Mucosa of descending colon (tissue), 3 donors: Measurements from ENCODE around the gene UST. TPM values are rescaled to one million over a fixed set of nuclear protein-coding genes. Genes with fewer than 3 reads are reported as not detected.

Source experiments
- ATAC-seq: fragments of 200-7000 bp; cut with Tn5 transposase; one replicate; pipeline ENCODE4 v1.9.1; 2020; ENCODE audit warnings: mild to moderate bottlenecking, moderate library complexity
- DNase-seq, 3 donors: peaks; one replicate each; pipeline ENCODE4 v3.0.0-alpha.2; 2020
- H3K36me3 ChIP-seq: fragments of 200-600 bp; one replicate; pipeline ENCODE4 v1.8.0; 2021; ENCODE audit warnings: low read depth, mild to moderate bottlenecking
- H3K4me1 ChIP-seq: fragments of 200-600 bp; one replicate; pipeline ENCODE4 v1.8.0; 2021; ENCODE audit warnings: low read depth, mild to moderate bottlenecking
- H3K4me3 ChIP-seq: fragments of 200-600 bp; one replicate; pipeline ENCODE4 v1.8.0; 2021; ENCODE audit warnings: mild to moderate bottlenecking
- H3K9me3 ChIP-seq: fragments of 200-600 bp; one replicate; pipeline ENCODE4 v1.8.0; 2021; ENCODE audit warnings: mild to moderate bottlenecking
- CTCF ChIP-seq: fragments of 200-600 bp; IDR thresholded peaks from one replicate; pipeline ENCODE4 v1.8.0; 2022; ENCODE audit warnings: antibody characterized with exemption, mild to moderate bottlenecking
- intact Hi-C, 2 donors: fragments of 100-400 bp; cut with DNase I in 1 of 2; cut with micrococcal nuclease in 1 of 2; formaldehyde crosslinking; loops; one replicate each; pipeline versions ENCODE4 v1.11.0 to v1.11.1; 2022; cut with DNase I, micrococcal nuclease
- total RNA-seq, 3 donors: library from RNA; stranded (reverse); fragmentation: NEBNext Ultra II Directional in 2 of 3; extraction: Animal tissue kit (Norgen Biotek cat#: 25700) in 2 of 3; gene quantifications; one replicate each; pipeline versions ENCODE4 v1.2.1 to v1.2.4, GENCODE V29; 2021 to 2023
- donor health status: DM: no; HTN: no; CAD: no; lungs with moderate emphysema.
- donor health status: DM: no; HTN: no; CAD: no.
- donor health status: DM: no; HTN: yes; CAD: no.

The UST gene
- total RNA-seq, 3 donors from 2014 or later: 1.1 to 16.2 (median 2.1) TPM

- Histone ChIP-seq H3K4me1 (peaks cover 4% of the 10 kb centered on the region), H3K4me3 (no peak overlapping the region), H3K36me3 (no peaks in the 10 kb centered on the region), H3K9me3 (peaks cover 11% of the 10 kb centered on the region)
- no peak for TF ChIP-seq CTCF
- no peak for DNase-seq
- intact Hi-C loops: no loop called here
- ATAC-seq: no peak
These were observed 250.0 kb downstream of the UST start for GRCh38 chr6:148996815-148997214.

- no peak for ATAC-seq
- Histone ChIP-seq H3K36me3 (no peaks in the 10 kb centered on the region), H3K9me3 (peaks cover 13% of the 10 kb centered on the region), H3K4me3 (no peak overlapping the region), H3K4me1 (peaks cover 4% of the 10 kb centered on the region)
- TF ChIP-seq CTCF: no peak
- intact Hi-C loops: no loop called here
- DNase-seq: peak in 1 of 3 donors; percentile 7
These were observed 251.0 kb downstream of the UST start for GRCh38 chr6:148997865-148998264.

- intact Hi-C loops: no loop called here
- TF ChIP-seq CTCF: no peak
- no peak overlapping the region for H3K4me3 ChIP-seq
- no peaks in the 10 kb centered on the region for H3K36me3 ChIP-seq
- H3K9me3 ChIP-seq: peaks cover 13% of the 10 kb centered on the region
- peaks cover 4% of the 10 kb centered on the region for H3K4me1 ChIP-seq
- ATAC-seq (no peak), DNase-seq (no peak)
These were observed 251.9 kb downstream of the UST start for GRCh38 chr6:148998704-148999103.

GRCh38 chr6:148999501-148999900 lies 252.7 kb downstream of the UST start:
- no peak for ATAC-seq
- Histone ChIP-seq H3K36me3 (no peaks in the 10 kb centered on the region), H3K9me3 (peaks cover 13% of the 10 kb centered on the region), H3K4me1 (peaks cover 4% of the 10 kb centered on the region), H3K4me3 (no peak overlapping the region)
- intact Hi-C loops: no loop called here
- no peak for TF ChIP-seq CTCF
- no peak for DNase-seq

GRCh38 chr6:148999929-149000468 lies 253.2 kb downstream of the UST start:
- no peak overlapping the region for H3K4me3 ChIP-seq
- intact Hi-C loops: no loop called here
- H3K4me1 ChIP-seq: peaks cover 4% of the 10 kb centered on the region
- TF ChIP-seq CTCF: no peak
- ATAC-seq (peak; percentile 46), DNase-seq (peak in 2 of 3 donors; percentile 34 to 37)
- H3K36me3 ChIP-seq: no peaks in the 10 kb centered on the region
- H3K9me3 ChIP-seq: peaks cover 13% of the 10 kb centered on the region

GRCh38 chr6:149001422-149001821 lies 254.6 kb downstream of the UST start:
- Histone ChIP-seq H3K36me3 (no peaks in the 10 kb centered on the region), H3K4me1 (peaks cover 4% of the 10 kb centered on the region), H3K9me3 (peaks cover 13% of the 10 kb centered on the region), H3K4me3 (no peak overlapping the region)
- no peak for TF ChIP-seq CTCF
- intact Hi-C loops: no loop called here
- no peak for DNase-seq
- no peak for ATAC-seq
